Measurements from ENCODE around the gene CYB5A. TPM values are rescaled to one million over a fixed set of nuclear protein-coding genes. Genes with fewer than 3 reads are reported as not detected.

Gene CYB5A
- total and polyA plus RNA-seq, 2 of the 8 experiments (the other 6 are each of a cell fraction or from before 2014, with no cell fraction given): 154 to 195 TPM

- TF ChIP-seq CTCF (IDR thresholded peaks at IDR 0.05; ENCODE audit: control extremely low read depth in 1 of 3, insufficient read depth in 1 of 3, low read depth in 1 of 3, low read length in 3 of 3) (no peak), RXRA (IDR thresholded peaks at IDR 0.05; ENCODE audit: insufficient read depth, low read depth, low read length) (no peak)
These were observed 35.6 kb downstream of the CYB5A start (continued) for GRCh38 chr18:74256190-74256589.

Data from H1 (cell line).